H9 (cell line): ENCODE measurements around the gene MAD1L1. TPM values are rescaled to one million over a fixed set of nuclear protein-coding genes. Genes with fewer than 3 reads are reported as not detected.
A peak's percentile ranks its signal among the peaks of the same experiment; 100 is the strongest.

Experiments used
- DNase-seq: peaks from one replicate; pipeline ENCODE4 v3.0.0-alpha.2; 2017
- H2AFZ ChIP-seq: one replicate; pipeline ENCODE4 v1.6.1; 2013; ENCODE audit warnings: mild to moderate bottlenecking, low read length, control low read depth, moderate library complexity
- H2AK5ac ChIP-seq: 2 replicates; pipeline ENCODE4 v1.6.1; 2013; ENCODE audit warnings: low read length, control low read depth, mixed read lengths; ENCODE audit not compliant: insufficient read length
- H2BK120ac ChIP-seq: one replicate; pipeline ENCODE4 v1.6.1; 2013; ENCODE audit warnings: low read depth, mild to moderate bottlenecking, low read length, control low read depth, inconsistent platforms; ENCODE audit not compliant: poor library complexity, severe bottlenecking
- H2BK12ac ChIP-seq: 2 replicates; pipeline ENCODE4 v1.6.1; 2013; ENCODE audit warnings: low read length, control low read depth, mixed read lengths, low read depth; ENCODE audit not compliant: insufficient read length
- H2BK15ac ChIP-seq: 2 replicates; pipeline ENCODE4 v1.6.1; 2013; ENCODE audit warnings: low read depth, low read length, control low read depth
- H2BK20ac ChIP-seq: one replicate; pipeline ENCODE4 v1.6.1; 2013; ENCODE audit warnings: low read depth, mild to moderate bottlenecking, low read length, control low read depth, inconsistent platforms; ENCODE audit not compliant: poor library complexity, severe bottlenecking
- H2BK5ac ChIP-seq: 2 replicates; pipeline ENCODE4 v1.6.1; 2013; ENCODE audit warnings: low read length, control low read depth, mixed read lengths; ENCODE audit not compliant: insufficient read length
- H3K14ac ChIP-seq: 2 replicates; pipeline ENCODE4 v1.6.1; 2013; ENCODE audit warnings: low read length, control low read depth; ENCODE audit not compliant: insufficient read depth
- H3K18ac ChIP-seq: 2 replicates; pipeline ENCODE4 v1.6.1; 2013; ENCODE audit warnings: low read depth, mild to moderate bottlenecking, mixed read lengths, low read length, control low read depth; ENCODE audit not compliant: insufficient read length
- H3K23ac ChIP-seq: 2 replicates; pipeline ENCODE4 v1.6.1; 2013; ENCODE audit warnings: low read length, control low read depth, mixed read lengths, low read depth; ENCODE audit not compliant: insufficient read length
- H3K23me2 ChIP-seq: 2 replicates; pipeline ENCODE4 v1.6.1; 2013; ENCODE audit warnings: low read depth, mild to moderate bottlenecking, mixed read lengths, low read length, control low read depth; ENCODE audit not compliant: insufficient read length, poor library complexity, severe bottlenecking
- H3K27ac ChIP-seq: 2 replicates; pipeline ENCODE4 v1.5.1; 2013; ENCODE audit warnings: low read length, control low read depth, mixed read lengths, low read depth; ENCODE audit not compliant: insufficient read length
- H3K27me3 ChIP-seq: 2 replicates; pipeline ENCODE4 v1.6.1; 2013; ENCODE audit warnings: low read length, control low read depth, inconsistent platforms; ENCODE audit not compliant: insufficient read depth
- H3K4ac ChIP-seq: 2 replicates; pipeline ENCODE4 v1.6.1; 2013; ENCODE audit warnings: low read depth, mild to moderate bottlenecking, control low read depth, inconsistent platforms, low read length, moderate library complexity
- H3K4me1 ChIP-seq: 2 replicates; pipeline ENCODE4 v1.6.1; 2013; ENCODE audit warnings: low read length, control low read depth, inconsistent platforms; ENCODE audit not compliant: insufficient read depth
- H3K4me2 ChIP-seq: 2 replicates; pipeline ENCODE4 v1.6.1; 2013; ENCODE audit warnings: low read length, control low read depth, mixed read lengths; ENCODE audit not compliant: insufficient read length, insufficient read depth
- H3K56ac ChIP-seq: 2 replicates; pipeline ENCODE4 v1.6.1; 2013; ENCODE audit warnings: low read depth, mild to moderate bottlenecking, mixed read lengths, low read length, control low read depth; ENCODE audit not compliant: insufficient read length
- H3K79me1 ChIP-seq: 2 replicates; pipeline ENCODE4 v1.6.1; 2013; ENCODE audit warnings: low read depth, mild to moderate bottlenecking, moderate library complexity, low read length, control low read depth, inconsistent platforms; ENCODE audit not compliant: insufficient read depth, poor library complexity, severe bottlenecking
- H3K79me2 ChIP-seq: 2 replicates; pipeline ENCODE4 v1.6.1; 2013; ENCODE audit warnings: low read length, control low read depth, inconsistent platforms; ENCODE audit not compliant: insufficient read depth
- H3K9ac ChIP-seq: 2 replicates; pipeline ENCODE4 v1.6.1; 2013; ENCODE audit warnings: low read length, control low read depth, mixed read lengths; ENCODE audit not compliant: insufficient read length; ENCODE audit errors: extremely low read depth
- H3K9me3 ChIP-seq: one replicate; pipeline ENCODE4 v1.6.1; 2013; ENCODE audit warnings: low read depth, low read length, inconsistent platforms; ENCODE audit not compliant: control insufficient read depth
- H3T11ph ChIP-seq: one replicate; pipeline ENCODE4 v1.6.1; 2013; ENCODE audit warnings: mild to moderate bottlenecking, low read length, control low read depth, inconsistent platforms
- H4K20me1 ChIP-seq: one replicate; pipeline ENCODE4 v1.6.1; 2013; ENCODE audit not compliant: control insufficient read depth, insufficient read length, insufficient read depth
- H4K5ac ChIP-seq: 2 replicates; pipeline ENCODE4 v1.6.1; 2013; ENCODE audit warnings: low read depth, mild to moderate bottlenecking, mixed read lengths, low read length, control low read depth; ENCODE audit not compliant: insufficient read length
- H4K8ac ChIP-seq: replicated peaks from 2 replicates; pipeline ENCODE4 v1.6.1; 2013; ENCODE audit warnings: low read length, control low read depth, mixed read lengths, low read depth; ENCODE audit not compliant: insufficient read length
- H4K91ac ChIP-seq: 2 replicates; pipeline ENCODE4 v1.6.1; 2013; ENCODE audit warnings: low read depth, mild to moderate bottlenecking, moderate library complexity, mixed read lengths, low read length, control low read depth; ENCODE audit not compliant: insufficient read length
- H3K27ac Mint-ChIP-seq, 3 experiments: 2 replicates in 2 of 3; 3 replicates in 1 of 3; pipeline ENCODE4 v1.8.0; 2020 to 2021; ENCODE audit warnings: mixed read lengths in 3 of 3, mild to moderate bottlenecking in 1 of 3, moderate library complexity in 1 of 3
- H3K27me3 Mint-ChIP-seq: 2 replicates; pipeline ENCODE4 v1.8.0; 2021; ENCODE audit warnings: low read depth, mild to moderate bottlenecking, moderate library complexity, mixed read lengths
- H3K36me3 Mint-ChIP-seq, 3 experiments: 2 replicates in 2 of 3; 3 replicates in 1 of 3; pipeline ENCODE4 v1.8.0; 2020 to 2021; ENCODE audit warnings: low read depth in 3 of 3, mixed read lengths in 3 of 3; ENCODE audit not compliant: insufficient read depth in 1 of 3
- H3K4me1 Mint-ChIP-seq, 2 experiments: 2 replicates each; pipeline ENCODE4 v1.8.0; 2020; ENCODE audit warnings: mixed read lengths in 2 of 2
- H3K4me3 Mint-ChIP-seq, 2 experiments: 2 replicates in 1 of 2; 3 replicates in 1 of 2; pipeline ENCODE4 v1.8.0; 2020 to 2021; ENCODE audit warnings: mild to moderate bottlenecking in 2 of 2, mixed read lengths in 2 of 2, moderate library complexity in 1 of 2
- H3K9me3 Mint-ChIP-seq, 2 experiments: 2 replicates in 1 of 2; 3 replicates in 1 of 2; pipeline ENCODE4 v1.8.0; 2020; ENCODE audit warnings: mild to moderate bottlenecking in 2 of 2, mixed read lengths in 2 of 2, moderate library complexity in 1 of 2
- CTCF ChIP-seq: fragments of 200-600 bp; sonication (generic); conservative IDR thresholded peaks from 3 replicates; pipeline ENCODE4 v1.8.0; 2021; ENCODE audit warnings: antibody characterized with exemption, mild to moderate bottlenecking
- WGBS: extraction: QIAGEN DNeasy Blood & Tissue Kit; methylation state at CpG from one replicate; pipeline ENCODE4 v1.1.7; 2013; ENCODE audit warnings: missing lambda C conversion rate, low lambda C conversion rate, mixed read lengths; ENCODE audit not compliant: insufficient read length; ENCODE audit errors: extremely low coverage; 5-methylcytosine and 5-hydroxymethylcytosine counted together
- total RNA-seq: library from RNA; stranded (reverse); gene quantifications from 2 replicates; pipeline ENCODE4 v1.2.1, GENCODE V29; 2021

The MAD1L1 gene
- total RNA-seq, 1 experiment from 2014 or later = 39.0 TPM

- Histone ChIP-seq H3K79me1 (no peaks in the 10 kb centered on the region), H3K14ac (no peak overlapping the region), H3K23ac (no peak overlapping the region), H4K8ac (no peak overlapping the region), H4K91ac (no peak overlapping the region), H3T11ph (no peak overlapping the region), H3K9me3 (peaks cover under 1% of the 10 kb centered on the region), H3K4me2 (no peak overlapping the region), H3K9ac (no peak overlapping the region), H3K4ac (no peak overlapping the region), H2BK15ac (no peak overlapping the region), H2BK12ac (no peak overlapping the region), H3K4me1 (no peaks in the 10 kb centered on the region), H4K20me1 (no peaks in the 10 kb centered on the region), H3K56ac (no peak overlapping the region), H4K5ac (no peak overlapping the region), H2AK5ac (no peak overlapping the region), H3K27ac (no peak overlapping the region), H2BK5ac (no peak overlapping the region), H2BK120ac (no peak overlapping the region), H3K18ac (no peak overlapping the region), H2AFZ (no peak overlapping the region), H3K27me3 (no peaks in the 10 kb centered on the region), H3K23me2 (no peaks in the 10 kb centered on the region), H2BK20ac (no peak overlapping the region), H3K79me2 (no peaks in the 10 kb centered on the region)
- no CpG with 5 or more reads among the region's 5 CpGs for WGBS
- Mint-ChIP-seq H3K9me3 (peaks cover 3 to 5% of the 10 kb centered on the region in 2 experiments), H3K36me3 (peaks cover 3 to 8% (median 5%) of the 10 kb centered on the region in 3 experiments), H3K27ac (peak overlapping the region in 1 of 3 experiments; percentile 92; a peak in 1 of 7 replicates), H3K4me3 (no peak overlapping the region), H3K27me3 (no peaks in the 10 kb centered on the region; the same call in 1 of the 2 replicates), H3K4me1 (peaks cover 0 to 3% of the 10 kb centered on the region in 2 experiments; a peak in 1 of 4 replicates)
- no peak for DNase-seq
- TF ChIP-seq CTCF = no peak
Observed at GRCh38 chr7:1893451-1893850, 339.3 kb downstream of the MAD1L1 start.
